HG02840 (cell line): ENCODE measurements around the gene ZACN.
A peak's percentile ranks its signal among the peaks of the same experiment; 100 is the strongest.

Experiments
- ATAC-seq: cut with Tn5 transposase; IDR thresholded peaks from one replicate; pipeline ENCODE4 v1.9.1; 2021; ENCODE audit warnings: mild to moderate bottlenecking, moderate library complexity, moderate number of reproducible peaks; ENCODE audit not compliant: unreplicated experiment, low FRiP score

Gene ZACN

GRCh38 chr17:76095943-76096342 is 17.0 kb downstream of the ZACN start:
- ATAC-seq: no peak

- ATAC-seq: no peak
These were observed 18.8 kb downstream of the ZACN start for GRCh38 chr17:76097716-76098295.

- no peak for ATAC-seq
These were observed 23.9 kb downstream of the ZACN start for GRCh38 chr17:76102944-76103273.

GRCh38 chr17:76103274-76104139 is 24.5 kb downstream of the ZACN start, which contains the start of gene EXOC7:
TSS of gene EXOC7 (minus strand) at chr17:76103787. CDS start at chr17:76103692, 95 bp downstream.
- ATAC-seq: peak; percentile 86

GRCh38 chr17:76104140-76104895 is 25.3 kb downstream of the ZACN start:
- ATAC-seq: no peak

- no peak for ATAC-seq
These were observed 25.9 kb downstream of the ZACN start for GRCh38 chr17:76104896-76105231.

GRCh38 chr17:76106703-76107102 is 27.7 kb downstream of the ZACN start:
- no peak for ATAC-seq

- no peak for ATAC-seq
These were observed 28.5 kb downstream of the ZACN start for GRCh38 chr17:76107509-76107908.

- ATAC-seq: no peak
These were observed 33.0 kb downstream of the ZACN start for GRCh38 chr17:76111956-76112355.

GRCh38 chr17:76115138-76115754 is 36.3 kb downstream of the ZACN start:
- no peak for ATAC-seq

- no peak for ATAC-seq
These were observed 40.7 kb downstream of the ZACN start for GRCh38 chr17:76119409-76120371.

- ATAC-seq: no peak
These were observed 41.7 kb downstream of the ZACN start for GRCh38 chr17:76120658-76121008.

- no peak for ATAC-seq
These were observed 43.0 kb downstream of the ZACN start for GRCh38 chr17:76121932-76122430.

- ATAC-seq: no peak
These were observed 43.6 kb downstream of the ZACN start for GRCh38 chr17:76122431-76123190.

GRCh38 chr17:76123191-76123499 is 44.2 kb downstream of the ZACN start:
- no peak for ATAC-seq

GRCh38 chr17:76123749-76124581 is 45.0 kb downstream of the ZACN start:
- no peak for ATAC-seq

GRCh38 chr17:76124582-76125390 is 45.8 kb downstream of the ZACN start:
- ATAC-seq: no peak

GRCh38 chr17:76125391-76125675 is 46.4 kb downstream of the ZACN start:
- ATAC-seq: no peak
